GM21515 (cell line): ENCODE results near the gene TMEM108.

Source experiments
- ATAC-seq: cut with Tn5 transposase; IDR thresholded peaks from one replicate; pipeline ENCODE4 v1.9.1; 2021; ENCODE audit not compliant: unreplicated experiment

TMEM108 gene

GRCh38 chr3:133053532-133053931 lies 15.3 kb downstream of the TMEM108 start:
- ATAC-seq: no peak

GRCh38 chr3:133054586-133054985 lies 16.4 kb downstream of the TMEM108 start:
- no peak for ATAC-seq

- no peak for ATAC-seq
These were observed 17.1 kb downstream of the TMEM108 start for GRCh38 chr3:133055339-133055738.

GRCh38 chr3:133058243-133058642 lies 20.1 kb downstream of the TMEM108 start:
- ATAC-seq: no peak

- ATAC-seq: no peak
These were observed 20.6 kb downstream of the TMEM108 start for GRCh38 chr3:133058831-133059230.

- ATAC-seq: no peak
These were observed 27.2 kb downstream of the TMEM108 start for GRCh38 chr3:133065193-133065961.

- ATAC-seq: no peak
These were observed 27.8 kb downstream of the TMEM108 start for GRCh38 chr3:133066026-133066425.

GRCh38 chr3:133069556-133070286 lies 31.5 kb downstream of the TMEM108 start:
- no peak for ATAC-seq

- no peak for ATAC-seq
These were observed 36.8 kb downstream of the TMEM108 start for GRCh38 chr3:133074977-133075376.

GRCh38 chr3:133077688-133078087 lies 39.5 kb downstream of the TMEM108 start:
- no peak for ATAC-seq

- ATAC-seq: no peak
These were observed 41.4 kb downstream of the TMEM108 start for GRCh38 chr3:133079621-133080020.

- ATAC-seq: no peak
These were observed 42.8 kb downstream of the TMEM108 start for GRCh38 chr3:133081016-133081415.

GRCh38 chr3:133083395-133083794 lies 45.2 kb downstream of the TMEM108 start:
- no peak for ATAC-seq

- no peak for ATAC-seq
These were observed 51.8 kb downstream of the TMEM108 start for GRCh38 chr3:133089906-133090485.

GRCh38 chr3:133092681-133093080 lies 54.5 kb downstream of the TMEM108 start:
- ATAC-seq: no peak

- ATAC-seq: no peak
These were observed 55.2 kb downstream of the TMEM108 start for GRCh38 chr3:133093366-133093765.

- no peak for ATAC-seq
These were observed 58.9 kb downstream of the TMEM108 start for GRCh38 chr3:133096900-133097613.

GRCh38 chr3:133103706-133104105 lies 65.5 kb downstream of the TMEM108 start:
- ATAC-seq: no peak

- no peak for ATAC-seq
These were observed 68.0 kb downstream of the TMEM108 start for GRCh38 chr3:133106169-133106568.

GRCh38 chr3:133112666-133113065 lies 74.5 kb downstream of the TMEM108 start:
- ATAC-seq: no peak

GRCh38 chr3:133113526-133113925 lies 75.3 kb downstream of the TMEM108 start:
- no peak for ATAC-seq
